Adrenal gland (tissue), 12 donors: ENCODE results near the gene SLC22A13. TPM values are rescaled to one million over a fixed set of nuclear protein-coding genes. Genes with fewer than 3 reads are reported as not detected.

ENCODE experiments used
- DNase-seq, 7 donors: peaks; one replicate each; pipeline ENCODE4 v3.0.0-alpha.2; 2019 to 2020
- H3K27ac ChIP-seq, 5 donors: fragments of 200-600 bp; sonication (generic) in 4 of 5; 1 replicate in 3 of 5; 2 replicates in 2 of 5; pipeline versions ENCODE4 v1.5.1 to v1.8.0; 2016 to 2020; ENCODE audit warnings: mild to moderate bottlenecking in 1 of 5
- H3K27me3 ChIP-seq: fragments of 200-600 bp; 2 replicates; pipeline ENCODE4 v1.8.0; 2021
- H3K36me3 ChIP-seq, 2 donors: fragments of 200-600 bp; replicated peaks in 1 of 2; 1 replicate in 1 of 2; 2 replicates in 1 of 2; pipeline versions ENCODE4 v1.5.1 to v1.8.0; 2018 to 2022
- H3K4me1 ChIP-seq, 2 donors: fragments of 200-600 bp; replicated peaks in 1 of 2; 1 replicate in 1 of 2; 2 replicates in 1 of 2; pipeline versions ENCODE4 v1.5.1 to v1.8.0; 2018 to 2021
- H3K4me3 ChIP-seq, 4 donors: fragments of 200-600 bp; sonication (generic) in 3 of 4; one replicate each; pipeline ENCODE4 v1.5.1; 2016 to 2018
- H3K9me3 ChIP-seq, 3 donors: fragments of 200-600 bp; sonication (generic) in 1 of 3; replicated peaks in 1 of 3; 1 replicate in 2 of 3; 2 replicates in 1 of 3; pipeline versions ENCODE4 v1.5.1 to v1.8.0; 2016 to 2021
- POLR2A ChIP-seq, 2 donors: fragments of 450-650 bp; IDR thresholded peaks; one replicate each; pipeline ENCODE4 v1.6.1; 2017; ENCODE audit warnings: antibody characterized with exemption in 2 of 2, mild to moderate bottlenecking in 2 of 2, moderate library complexity in 1 of 2
- WGBS, 4 donors: extraction: QIAGEN DNeasy Blood & Tissue Kit in 2 of 4; methylation state at CpG; one replicate each; pipeline versions ENCODE4 v1.1.5 to v1.1.7; 2013 to 2017; 5-methylcytosine and 5-hydroxymethylcytosine counted together
- intact Hi-C, 2 donors: fragments of 100-400 bp; cut with DNase I; formaldehyde crosslinking; loops; one replicate each; pipeline versions ENCODE4 v1.14.1 to v1.15.0; 2022 to 2023
- polyA plus RNA-seq, 3 donors: library from polyadenylated mRNA; stranded (reverse); fragments of 200-250 nt in 2 of 3; fragments of 350-450 nt in 1 of 3; fragmentation: Illumina TruSeq in 1 of 3; extraction: RNeasy Lipid Tissue Mini Kit (QIAGEN cat#74804) in 1 of 3; gene quantifications; one replicate each; pipeline ENCODE4 v1.2.3, GENCODE V29; 2013 to 2014
- total RNA-seq, 9 donors: library from RNA; depleted of rRNA in 4 of 9; stranded (reverse); fragments of >200 nt in 4 of 9; fragments of 120-200 nt in 1 of 9; fragmentation: NEBNext Ultra II Directional in 1 of 9; extraction: Animal tissue kit (Norgen Biotek cat#: 25700) in 1 of 9; gene quantifications; one replicate each; pipeline versions ENCODE4 v1.1.0 to v1.2.4, GENCODE V29; 2013 to 2023
- TF ChIP-seq, protein P1 (sequence below), 6 experiments: fragments of 450-650 bp in 4 of 6; fragments of 200-600 bp in 2 of 6; sonication (generic) in 1 of 6; IDR thresholded peaks; 1 replicate in 5 of 6; 2 replicates in 1 of 6; pipeline versions ENCODE4 v1.5.1 to v1.8.0; 2016 to 2021; ENCODE audit warnings: antibody characterized with exemption in 6 of 6, mild to moderate bottlenecking in 2 of 6, moderate library complexity in 1 of 6
- donor health status: healthy with polysubstance abuse.
- donor health status: Bipolar disorder and iron deficiency.
- donor health status: DM: yes; HTN: yes; CAD: no.
- donor health status: DM: no; HTN: no; CAD: no.
- donor health status: DM: no; HTN: no; CAD: no.
- donor health status: DM: yes; HTN: yes; CAD: no.

The SLC22A13 gene
- total and polyA plus RNA-seq, 12 donors = 0.06 to 0.42 (median 0.21) TPM; not detected in 6

DNA sequence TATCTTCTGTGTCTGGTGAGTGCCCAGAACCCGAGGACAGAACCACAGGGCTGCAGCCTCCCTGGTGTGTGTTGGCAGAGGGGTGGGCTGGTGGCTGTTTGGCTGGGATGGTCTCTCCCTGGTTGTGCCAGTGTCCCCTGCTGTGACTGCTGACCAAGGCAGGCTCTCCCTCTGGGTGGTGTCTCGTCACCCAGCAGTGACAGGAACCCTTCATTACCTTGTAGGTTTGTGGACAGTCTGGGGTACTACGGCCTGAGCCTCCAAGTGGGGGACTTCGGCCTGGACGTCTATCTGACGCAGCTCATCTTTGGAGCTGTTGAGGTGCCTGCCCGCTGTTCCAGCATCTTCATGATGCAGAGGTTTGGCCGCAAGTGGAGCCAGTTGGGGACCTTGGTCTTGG lies 10.0 kb downstream of the SLC22A13 start:
- Histone ChIP-seq H3K27ac (no peak overlapping the region), H3K4me3 (no peak overlapping the region), H3K4me1 (no peaks in the 10 kb centered on the region), H3K27me3 (no peaks in the 10 kb centered on the region), H3K9me3 (no peaks in the 10 kb centered on the region), H3K36me3 (no peaks in the 10 kb centered on the region)
- no peak for TF ChIP-seq POLR2A (IDR thresholded peaks at IDR 0.05)
- TF ChIP-seq, protein P1, sequence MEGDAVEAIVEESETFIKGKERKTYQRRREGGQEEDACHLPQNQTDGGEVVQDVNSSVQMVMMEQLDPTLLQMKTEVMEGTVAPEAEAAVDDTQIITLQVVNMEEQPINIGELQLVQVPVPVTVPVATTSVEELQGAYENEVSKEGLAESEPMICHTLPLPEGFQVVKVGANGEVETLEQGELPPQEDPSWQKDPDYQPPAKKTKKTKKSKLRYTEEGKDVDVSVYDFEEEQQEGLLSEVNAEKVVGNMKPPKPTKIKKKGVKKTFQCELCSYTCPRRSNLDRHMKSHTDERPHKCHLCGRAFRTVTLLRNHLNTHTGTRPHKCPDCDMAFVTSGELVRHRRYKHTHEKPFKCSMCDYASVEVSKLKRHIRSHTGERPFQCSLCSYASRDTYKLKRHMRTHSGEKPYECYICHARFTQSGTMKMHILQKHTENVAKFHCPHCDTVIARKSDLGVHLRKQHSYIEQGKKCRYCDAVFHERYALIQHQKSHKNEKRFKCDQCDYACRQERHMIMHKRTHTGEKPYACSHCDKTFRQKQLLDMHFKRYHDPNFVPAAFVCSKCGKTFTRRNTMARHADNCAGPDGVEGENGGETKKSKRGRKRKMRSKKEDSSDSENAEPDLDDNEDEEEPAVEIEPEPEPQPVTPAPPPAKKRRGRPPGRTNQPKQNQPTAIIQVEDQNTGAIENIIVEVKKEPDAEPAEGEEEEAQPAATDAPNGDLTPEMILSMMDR (IDR thresholded peaks at IDR 0.05) = no peak
- DNase-seq = no peak
- intact Hi-C loops = no loop called here
- 88 to 100% (median 95%) methylated on average over 1 to 8 of the region's 8 CpGs for WGBS, 4 donors

DNA sequence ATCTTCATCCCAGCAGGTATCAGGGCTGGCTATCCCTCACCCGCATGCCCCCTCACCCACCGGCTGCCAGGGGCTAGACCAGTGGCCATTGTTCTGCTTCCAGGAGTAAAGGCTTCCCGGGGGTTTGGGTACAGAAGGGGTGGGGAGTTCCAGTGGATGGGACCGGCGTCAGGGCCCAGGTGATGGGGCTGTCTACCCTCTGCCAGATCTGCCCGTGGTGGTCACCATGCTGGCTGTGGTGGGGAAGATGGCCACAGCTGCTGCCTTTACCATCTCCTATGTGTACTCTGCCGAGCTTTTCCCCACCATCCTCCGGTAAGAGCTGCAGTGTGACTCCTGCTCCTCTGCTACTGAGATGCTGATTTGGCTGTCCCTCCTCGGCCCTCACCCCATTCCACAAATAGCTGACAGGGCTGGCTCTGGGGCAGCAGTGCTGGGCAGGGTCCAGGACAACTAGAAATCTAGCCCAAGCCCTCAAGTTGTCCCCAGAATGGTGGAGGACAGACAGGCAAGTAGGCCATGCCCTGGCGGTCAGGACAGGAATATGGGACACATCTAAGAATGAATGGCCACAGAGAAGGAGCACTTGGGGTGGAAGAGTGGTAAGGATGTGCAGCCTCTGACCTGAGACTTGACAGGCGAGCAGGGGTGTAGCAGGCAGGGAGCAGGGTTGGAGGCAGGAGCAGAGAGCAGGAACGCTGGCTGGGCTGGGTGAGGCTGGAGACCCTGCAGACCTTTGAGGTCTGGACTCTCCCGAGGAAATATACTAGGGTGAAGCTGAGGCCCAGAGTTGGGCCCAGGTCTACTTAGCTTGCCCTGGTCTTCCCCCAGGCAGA lies 10.7 kb downstream of the SLC22A13 start:
- 89 to 98% (median 95%) methylated on average over 8 to 13 of the region's 13 CpGs for WGBS, 4 donors
- Histone ChIP-seq H3K4me1 (no peaks in the 10 kb centered on the region), H3K27ac (no peak overlapping the region), H3K9me3 (no peaks in the 10 kb centered on the region), H3K36me3 (no peaks in the 10 kb centered on the region), H3K4me3 (no peak overlapping the region), H3K27me3 (no peaks in the 10 kb centered on the region)
- intact Hi-C loops = no loop called here
- TF ChIP-seq, protein P1 (IDR thresholded peaks at IDR 0.05) = no peak
- no peak for TF ChIP-seq POLR2A (IDR thresholded peaks at IDR 0.05)
- no peak for DNase-seq

GRCh38 chr3:38276917-38277630 lies 11.5 kb downstream of the SLC22A13 start:
- H3K27me3 ChIP-seq = no peaks in the 10 kb centered on the region
- H3K36me3 ChIP-seq = no peaks in the 10 kb centered on the region
- no peak for DNase-seq
- 90 to 97% (median 94%) methylated on average over 5 to 13 of the region's 13 CpGs for WGBS, 4 donors
- no peak for TF ChIP-seq POLR2A (IDR thresholded peaks at IDR 0.05)
- TF ChIP-seq, protein P1 (IDR thresholded peaks at IDR 0.05) = no peak
- H3K4me3 ChIP-seq = no peak overlapping the region
- no peaks in the 10 kb centered on the region for H3K4me1 ChIP-seq
- intact Hi-C loops = no loop called here
- H3K27ac ChIP-seq = no peak overlapping the region
- H3K9me3 ChIP-seq = no peaks in the 10 kb centered on the region

GRCh38 chr3:38278841-38279240 lies 13.2 kb downstream of the SLC22A13 start:
- DNase-seq = no peak
- H3K4me1 ChIP-seq = no peaks in the 10 kb centered on the region
- H3K4me3 ChIP-seq = no peak overlapping the region
- H3K36me3 ChIP-seq = no peaks in the 10 kb centered on the region
- H3K27ac ChIP-seq = no peak overlapping the region
- 84 to 93% (median 90%) methylated on average over 5 of the region's 5 CpGs for WGBS, 4 donors
- H3K27me3 ChIP-seq = no peaks in the 10 kb centered on the region
- no peaks in the 10 kb centered on the region for H3K9me3 ChIP-seq
- TF ChIP-seq POLR2A (IDR thresholded peaks at IDR 0.05) = no peak
- TF ChIP-seq, protein P1 (IDR thresholded peaks at IDR 0.05) = no peak
- intact Hi-C loops = no loop called here
